ENCODE results near the gene CLDN20. TPM values are rescaled to one million over a fixed set of nuclear protein-coding genes. Genes with fewer than 3 reads are reported as not detected.
A peak's percentile ranks its signal among the peaks of the same experiment; 100 is the strongest.
"Not testable (repeated sequence)": the region's sequence is repeated elsewhere in the genome, so short reads cannot be mapped to it uniquely, and the experiment has no call there.

CLDN20 gene
- total RNA-seq, 1 donor from 2014 or later: not detected

DNA sequence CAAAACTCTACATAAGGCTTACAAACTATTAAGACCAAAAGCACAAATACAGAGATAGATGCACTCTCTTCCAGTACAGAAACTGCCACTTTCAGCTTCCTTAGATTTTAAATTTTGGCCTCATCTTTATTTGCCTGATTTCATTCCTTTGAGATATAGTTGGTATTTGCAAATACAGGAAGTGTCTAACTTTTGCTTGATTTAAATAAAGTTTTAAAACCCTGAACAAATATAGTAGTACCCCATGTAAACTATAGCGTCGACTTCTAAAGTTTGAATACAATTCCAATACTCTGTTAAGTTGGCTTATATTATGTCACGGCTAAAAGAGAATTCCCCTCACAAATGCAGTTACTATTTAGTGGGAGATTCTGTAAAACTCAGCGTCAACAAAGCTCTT lies 1.2 kb upstream of the CLDN20 start:
- intact Hi-C loops (cut with DNase I): no loop called here
- DNase-seq: no peak
- no peak for ATAC-seq (ENCODE audit: poor library complexity)

DNA sequence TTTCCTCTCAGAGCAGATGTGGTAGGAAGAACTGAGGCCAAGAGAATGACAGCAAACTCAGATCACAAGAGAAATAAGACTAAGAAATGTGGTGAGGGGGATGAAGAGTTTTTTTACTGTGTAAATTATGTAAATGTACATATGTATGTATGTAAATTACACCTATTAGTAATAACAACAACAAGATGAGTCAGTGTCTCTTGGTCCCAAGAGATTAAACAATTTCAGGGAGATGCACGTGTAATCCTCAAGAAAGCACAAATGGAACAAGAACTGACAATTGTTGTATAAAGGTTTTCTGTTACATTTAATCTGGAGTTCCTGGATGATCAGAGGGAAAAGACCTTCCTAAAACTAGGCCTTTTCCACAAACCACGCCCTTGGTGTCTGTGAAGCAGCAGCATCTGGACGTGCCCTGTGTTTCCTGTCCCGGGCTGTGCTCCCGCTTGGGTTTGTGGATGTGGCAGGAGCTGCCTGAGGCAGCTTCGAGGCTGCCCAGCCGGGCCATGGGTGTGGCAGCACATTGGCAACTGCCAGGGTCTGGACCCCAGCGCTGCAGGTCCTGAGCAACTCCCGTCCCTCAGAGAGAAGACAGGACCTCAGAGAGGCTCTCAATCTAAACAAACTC lies 994 bp downstream of the CLDN20 start:
- no peak for DNase-seq
- ATAC-seq (ENCODE audit: poor library complexity): no peak

GRCh38 chr6:155265843-155266535 lies 2.2 kb downstream of the CLDN20 start:
- intact Hi-C loops (cut with DNase I): no loop called here
- no peak for DNase-seq

More for the DNA sequence above, 994 bp downstream of the CLDN20 start:
- intact Hi-C loops (cut with DNase I): no loop called here

GRCh38 chr6:155267411-155267810 lies 3.6 kb downstream of the CLDN20 start:
- ATAC-seq (ENCODE audit: poor library complexity): no peak
- intact Hi-C loops (cut with DNase I): no loop called here
- no peak for DNase-seq

More at GRCh38 chr6:155265843-155266535, 2.2 kb downstream of the CLDN20 start:
- ATAC-seq (ENCODE audit: poor library complexity): no peak

DNA sequence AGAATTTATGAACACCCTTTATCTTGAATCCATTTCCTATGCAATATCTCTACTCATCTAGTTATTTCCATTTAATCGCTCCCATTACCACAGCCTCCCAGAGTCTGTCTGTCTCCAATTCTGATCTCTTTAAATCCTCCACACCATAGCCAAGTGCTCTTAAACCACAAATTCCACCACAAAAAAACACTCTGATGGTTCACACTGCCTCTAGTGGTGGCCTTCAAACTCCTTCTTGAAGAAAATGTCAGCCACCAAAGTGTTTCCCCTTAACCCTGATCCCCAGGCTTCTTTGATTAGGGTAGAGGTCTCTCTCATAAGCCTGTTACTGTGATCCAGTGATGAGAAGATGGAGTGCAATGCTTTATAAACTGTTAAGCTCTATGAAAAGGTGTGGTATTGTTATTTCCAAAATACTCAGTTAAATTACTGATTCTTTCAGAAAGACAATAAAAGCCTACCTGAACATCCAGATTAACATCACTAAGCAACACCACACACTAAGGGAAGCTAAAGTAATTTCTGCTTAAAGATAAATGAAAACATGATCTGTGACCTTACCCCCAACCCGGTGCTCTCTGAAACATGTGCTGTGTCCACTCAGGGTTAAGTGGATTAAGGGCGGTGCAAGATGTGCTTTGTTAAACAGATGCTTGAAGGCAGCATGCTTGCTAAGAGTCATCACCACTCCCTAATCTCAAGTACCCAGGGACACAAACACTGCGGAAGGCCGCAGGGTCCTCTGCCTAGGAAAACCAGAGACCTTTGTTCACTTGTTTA lies 4.5 kb downstream of the CLDN20 start:
- intact Hi-C loops (cut with DNase I); DNase-seq: not testable (repeated sequence)
- ATAC-seq (ENCODE audit: poor library complexity): peak; percentile 44

DNA sequence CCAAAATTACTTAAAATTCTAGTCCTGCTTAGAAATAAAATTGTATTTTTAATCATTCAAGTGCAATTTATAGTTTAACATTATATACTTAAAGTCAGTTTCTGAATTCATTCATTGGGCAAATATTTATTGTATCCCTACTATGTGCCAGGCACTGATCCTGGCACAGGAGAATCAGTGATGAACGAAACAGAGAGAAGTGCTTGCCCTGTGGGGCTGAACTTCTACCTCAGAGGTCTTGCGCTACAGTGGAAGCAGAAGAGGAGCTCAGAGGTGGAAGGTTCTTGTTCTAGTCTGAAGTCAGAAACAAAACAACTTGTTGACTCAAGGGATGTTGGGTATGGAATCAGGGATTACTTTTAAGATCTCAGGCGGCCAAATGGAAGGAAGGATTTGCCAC lies 6.0 kb downstream of the CLDN20 start:
- intact Hi-C loops (cut with DNase I): no loop called here
- ATAC-seq (ENCODE audit: poor library complexity) (no peak), DNase-seq (no peak)

DNA sequence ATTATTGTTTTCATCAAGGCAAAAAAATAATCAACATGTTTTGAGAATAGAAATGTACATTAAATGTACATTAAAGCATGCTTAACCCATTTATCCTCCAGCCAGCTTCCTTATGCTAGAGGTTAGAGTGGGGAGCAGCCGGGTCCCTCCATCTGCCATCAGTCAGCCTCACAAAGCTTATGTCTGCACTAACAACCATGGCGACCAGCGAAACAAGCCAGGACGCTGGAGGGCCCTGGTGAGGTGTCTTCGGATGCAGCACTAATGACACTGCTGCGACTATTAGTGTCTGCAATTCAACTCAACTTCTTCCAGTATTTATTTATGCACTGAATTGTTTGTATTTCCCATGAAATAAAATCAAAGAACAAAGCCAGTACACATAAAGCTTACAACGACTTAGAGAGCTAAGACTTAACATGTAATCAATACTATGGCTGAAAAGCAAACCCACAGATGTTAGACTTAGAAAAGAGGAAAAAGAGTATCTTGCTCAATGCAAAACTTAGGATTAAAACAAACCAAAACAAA lies 6.8 kb downstream of the CLDN20 start:
- no peak for DNase-seq

GRCh38 chr6:155271145-155271544 lies 7.3 kb downstream of the CLDN20 start:
- intact Hi-C loops (cut with DNase I): no loop called here
- no peak for DNase-seq
- no peak for ATAC-seq (ENCODE audit: poor library complexity)

More for the DNA sequence above, 6.8 kb downstream of the CLDN20 start:
- ATAC-seq (ENCODE audit: poor library complexity): no peak
- intact Hi-C loops (cut with DNase I): no loop called here

DNA sequence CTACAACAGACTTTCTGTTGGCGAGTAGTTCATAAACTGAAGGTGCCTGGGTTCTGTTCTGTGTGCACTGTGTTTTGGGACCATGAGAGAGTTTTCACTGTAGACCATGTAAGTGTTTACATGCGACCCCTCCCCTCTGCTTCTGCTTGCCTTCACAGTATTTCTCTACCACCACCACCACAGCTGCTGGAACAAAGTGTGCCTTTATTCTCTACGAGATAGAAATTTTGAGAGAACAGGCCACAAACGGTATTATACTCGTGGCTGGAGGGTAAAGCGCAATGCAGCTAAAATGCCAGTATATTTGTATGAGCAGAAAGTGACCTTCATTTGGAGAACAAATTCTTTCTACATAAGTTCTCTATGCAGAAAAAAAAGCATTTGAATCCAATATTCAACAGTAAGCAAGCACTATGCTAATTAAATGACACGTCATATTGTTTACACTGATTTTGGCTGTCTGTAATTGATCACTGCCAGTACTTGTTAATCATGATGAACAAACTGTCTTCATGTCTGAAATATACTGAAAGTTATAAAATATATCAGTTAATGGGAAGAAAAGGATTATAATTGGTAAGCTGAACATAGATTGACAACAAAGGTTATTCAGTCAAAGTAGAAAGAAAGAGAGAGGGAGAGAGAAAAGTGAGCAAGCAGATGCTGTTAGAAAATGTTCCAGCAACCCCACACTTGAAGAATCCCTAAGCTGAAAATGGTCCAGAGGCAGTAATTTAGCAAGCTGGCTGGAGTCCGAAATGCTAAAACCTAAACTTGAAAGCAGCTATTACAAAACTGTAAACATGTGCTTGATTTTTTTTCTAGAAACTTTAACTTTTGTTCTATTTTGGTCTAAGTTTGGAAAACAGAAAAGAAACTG lies 8.8 kb downstream of the CLDN20 start:
- DNase-seq: no peak
- no peak for ATAC-seq (ENCODE audit: poor library complexity)
- intact Hi-C loops (cut with DNase I): no loop called here

DNA sequence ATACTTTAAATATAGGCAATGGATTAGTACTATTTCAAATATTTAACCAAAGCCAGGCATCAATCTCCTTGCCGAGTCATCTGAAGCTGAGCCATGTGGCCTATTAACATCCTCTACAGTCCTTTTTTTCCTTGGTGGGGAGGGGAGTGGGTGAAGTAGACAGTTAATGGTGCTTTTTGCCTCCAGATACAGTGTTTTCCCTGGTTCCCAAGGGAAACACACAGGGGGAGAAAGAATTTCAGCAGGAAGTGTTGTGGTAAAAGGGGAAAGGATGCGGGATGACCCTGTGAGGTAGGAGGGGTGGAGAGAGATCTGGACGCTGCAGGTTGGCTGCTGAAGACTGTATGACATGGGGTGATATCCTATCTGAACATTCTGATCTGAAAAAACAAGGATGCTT lies 9.6 kb downstream of the CLDN20 start:
- no peak for DNase-seq
- ATAC-seq (ENCODE audit: poor library complexity): no peak
- intact Hi-C loops (cut with DNase I): no loop called here

GRCh38 chr6:155274106-155274505 lies 10.3 kb downstream of the CLDN20 start:
- ATAC-seq (ENCODE audit: poor library complexity) (no peak), DNase-seq (no peak)
- intact Hi-C loops (cut with DNase I): no loop called here

DNA sequence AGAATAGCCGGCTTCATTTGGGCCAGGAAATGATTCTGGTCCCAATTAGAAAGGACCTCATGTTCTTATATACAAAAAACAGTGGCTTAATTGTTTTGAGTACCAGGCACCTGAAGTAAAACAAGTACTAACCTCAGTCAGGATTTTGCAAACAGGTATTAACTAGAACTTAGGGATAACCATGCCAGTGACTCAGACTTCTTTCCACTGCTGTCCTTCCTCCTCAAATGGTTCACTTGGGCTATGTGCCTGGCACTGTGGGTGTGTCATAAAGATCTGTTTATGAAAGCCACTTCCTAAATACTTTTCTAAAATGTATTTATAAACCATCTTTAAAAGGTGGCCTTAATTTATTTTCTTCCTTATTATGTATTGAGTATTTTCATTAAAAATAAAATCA lies 10.7 kb downstream of the CLDN20 start:
- no peak for DNase-seq
- intact Hi-C loops (cut with DNase I): no loop called here
- ATAC-seq (ENCODE audit: poor library complexity): no peak

DNA sequence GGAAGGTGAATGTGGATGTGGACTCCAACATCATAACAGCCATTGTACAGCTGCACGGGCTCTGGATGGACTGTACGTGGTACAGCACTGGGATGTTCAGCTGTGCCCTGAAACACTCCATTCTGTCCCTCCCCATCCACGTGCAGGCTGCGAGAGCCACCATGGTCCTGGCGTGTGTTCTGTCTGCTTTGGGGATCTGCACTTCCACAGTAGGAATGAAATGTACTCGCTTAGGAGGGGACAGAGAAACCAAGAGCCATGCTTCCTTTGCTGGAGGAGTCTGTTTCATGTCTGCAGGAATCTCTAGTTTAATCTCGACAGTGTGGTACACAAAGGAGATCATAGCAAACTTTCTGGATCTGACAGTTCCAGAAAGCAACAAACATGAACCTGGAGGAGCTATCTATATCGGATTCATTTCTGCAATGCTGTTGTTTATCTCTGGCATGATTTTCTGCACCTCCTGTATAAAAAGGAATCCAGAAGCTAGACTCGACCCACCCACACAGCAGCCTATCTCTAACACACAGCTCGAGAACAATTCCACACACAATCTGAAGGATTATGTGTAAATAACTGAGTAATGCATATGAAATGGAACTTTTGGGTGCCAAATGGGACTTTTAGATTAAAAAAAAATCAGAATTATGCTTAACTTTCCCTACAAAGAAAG lies 12.1 kb downstream of the CLDN20 start:
- ATAC-seq (ENCODE audit: poor library complexity) (peak; percentile 74), DNase-seq (peak; percentile 50)
- intact Hi-C loops (cut with DNase I): no loop called here

GRCh38 chr6:155276638-155277037 lies 12.8 kb downstream of the CLDN20 start:
- peak; percentile 73 for ATAC-seq (ENCODE audit: poor library complexity)
- intact Hi-C loops (cut with DNase I): no loop called here

GRCh38 chr6:155278319-155279049 lies 14.7 kb downstream of the CLDN20 start:
- peak; percentile 40 for ATAC-seq (ENCODE audit: poor library complexity)
- intact Hi-C loops (cut with DNase I): no loop called here
- no peak for DNase-seq

More at GRCh38 chr6:155276638-155277037, 12.8 kb downstream of the CLDN20 start:
- no peak for DNase-seq

GRCh38 chr6:155284775-155285174 lies 21.0 kb downstream of the CLDN20 start:
- DNase-seq (no peak), ATAC-seq (ENCODE audit: poor library complexity) (no peak)
- intact Hi-C loops (cut with DNase I): no loop called here

GRCh38 chr6:155287762-155288161 lies 23.9 kb downstream of the CLDN20 start:
- DNase-seq: no peak
- ATAC-seq (ENCODE audit: poor library complexity): peak; percentile 42
- intact Hi-C loops (cut with DNase I): no loop called here
